ENCODE results near the gene RAB3B.
A peak's percentile ranks its signal among the peaks of the same experiment; 100 is the strongest.

Gene RAB3B

GRCh38 chr1:51863384-51863783 lies 127.1 kb downstream of the RAB3B start:
- DNase-seq, result peak; percentile 62

GRCh38 chr1:51861669-51862068 lies 128.8 kb downstream of the RAB3B start:
- no peak for DNase-seq

GRCh38 chr1:51859735-51860134 lies 130.8 kb downstream of the RAB3B start:
- no peak for DNase-seq

GRCh38 chr1:51859333-51859732 lies 131.2 kb downstream of the RAB3B start:
- DNase-seq, result no peak

GRCh38 chr1:51858892-51859291 lies 131.6 kb downstream of the RAB3B start:
- no peak for DNase-seq
